HG02610 (cell line): ENCODE measurements around the gene OR8D2.
"Not testable (repeated sequence)": the region's sequence is repeated elsewhere in the genome, so short reads cannot be mapped to it uniquely, and the experiment has no call there.

Source experiments
- ATAC-seq: cut with Tn5 transposase; IDR thresholded peaks from one replicate; pipeline ENCODE4 v1.9.1; 2021; ENCODE audit warnings: mild to moderate bottlenecking, moderate library complexity; ENCODE audit not compliant: unreplicated experiment

Gene OR8D2

GRCh38 chr11:124294687-124295086 is 25.3 kb downstream of the OR8D2 start:
- ATAC-seq: no peak

GRCh38 chr11:124285610-124286344 is 34.2 kb downstream of the OR8D2 start:
- no peak for ATAC-seq

GRCh38 chr11:124278261-124278660 is 41.7 kb downstream of the OR8D2 start:
- ATAC-seq: no peak

GRCh38 chr11:124277804-124278203 is 42.2 kb downstream of the OR8D2 start:
- ATAC-seq: no peak

GRCh38 chr11:124277207-124277606 is 42.8 kb downstream of the OR8D2 start:
- no peak for ATAC-seq

- no peak for ATAC-seq
Observed at GRCh38 chr11:124276081-124276480, 43.9 kb downstream of the OR8D2 start.

GRCh38 chr11:124274000-124274399 is 46.0 kb downstream of the OR8D2 start:
- no peak for ATAC-seq

GRCh38 chr11:124270886-124271285 is 49.1 kb downstream of the OR8D2 start:
- ATAC-seq: not testable (repeated sequence)
